ENCODE measurements around the gene MSLN. TPM values are rescaled to one million over a fixed set of nuclear protein-coding genes. Genes with fewer than 3 reads are reported as not detected.

Gene MSLN
- polyA plus RNA-seq, 1 of the 3 experiments (the other 2 are of a cell fraction): 0.02 TPM

DNA sequence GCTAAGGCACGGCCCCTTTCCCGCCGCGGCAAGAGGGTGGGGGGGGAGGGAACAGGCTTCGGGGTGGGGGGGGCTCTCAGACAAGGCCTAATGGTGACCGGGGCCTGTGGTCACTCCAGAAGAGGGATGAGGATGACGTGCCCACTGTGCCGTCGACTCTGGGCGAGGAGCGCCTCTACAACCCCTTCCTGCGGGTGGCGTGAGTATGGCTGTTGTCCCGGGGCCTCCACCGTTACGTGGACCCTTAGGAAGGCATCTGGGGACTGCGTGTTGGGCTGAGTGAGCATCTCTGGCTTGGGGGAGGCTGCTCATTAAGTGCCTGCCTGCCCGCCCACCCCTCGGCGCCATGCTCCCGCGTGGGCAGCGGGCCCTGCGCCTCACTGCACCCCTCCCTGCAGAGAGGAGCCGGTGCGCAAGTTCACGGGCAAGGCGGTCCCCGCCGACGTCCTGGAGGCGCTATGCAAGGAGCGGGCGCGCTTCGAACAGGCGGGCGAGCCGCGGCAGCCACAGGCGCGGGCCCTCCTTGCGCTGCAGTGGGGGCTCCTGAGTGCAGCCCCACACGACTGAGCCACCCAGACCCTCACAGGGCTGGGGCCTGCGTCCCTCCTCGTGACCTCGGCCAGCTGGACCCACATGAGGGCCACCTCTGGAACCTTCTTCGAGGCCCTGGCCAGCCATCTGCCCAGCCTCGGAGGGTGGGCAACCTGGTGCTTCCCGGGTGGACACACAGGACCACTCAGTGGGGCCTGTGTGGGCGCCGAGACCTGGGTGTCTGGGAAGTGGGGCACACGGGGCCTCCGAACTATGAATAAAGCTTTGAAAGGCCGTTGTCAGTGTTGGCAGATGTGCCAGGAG lies 31.4 kb upstream of the MSLN start:
- Histone ChIP-seq H3K4me3 (ENCODE audit: low read depth in 2 of 2, low read length in 1 of 2) (peak overlapping the region in 1 of 2 experiments; percentile 78; a peak in 2 of 4 replicates), H3K9me2 (no peaks in the 10 kb centered on the region), H3K4me1 (ENCODE audit: control insufficient read depth in 1 of 2, insufficient read depth in 2 of 2, low read depth in 1 of 2, low read length in 1 of 2) (peaks cover 0 to 14% of the 10 kb centered on the region in 2 experiments; a peak in 1 of 4 replicates), H3K4me2 (peak overlapping the region; percentile 99; the same call in 1 of the 2 replicates), H4K20me1 (ENCODE audit: insufficient read depth) (0 out of 2 replicates have a peak, but pooled peaks cover 2% of the 10 kb centered on the region), H3K9me3 (no peaks in the 10 kb centered on the region), H3K27me3 (ENCODE audit: insufficient read depth) (no peaks in the 10 kb centered on the region), H3K36me3 (replicated peaks in 1 of 2; ENCODE audit: control insufficient read depth in 1 of 2, insufficient read depth in 2 of 2, low read length in 1 of 2) (peaks cover 0 to 12% of the 10 kb centered on the region in 2 experiments), H3K27ac (ENCODE audit: low read depth in 2 of 2, low read length in 1 of 2) (peak overlapping the region in 1 of 2 experiments; percentile 89; a peak in 2 of 4 replicates), H3F3A (replicated peaks; ENCODE audit: insufficient read depth) (peaks cover 21% of the 10 kb centered on the region), H2AFZ (ENCODE audit: low read depth) (no peak overlapping the region), H3K79me2 (ENCODE audit: insufficient read depth) (no peaks in the 10 kb centered on the region), H3K9ac (no peak overlapping the region)
- POLR2A ChIA-PET: interaction anchor here (0.6 to 3.0 kb wide), 4 partner anchors 8 to 24 kb away, joined by 3 to 16 read pairs (median 4); partner anchors contain the start of gene METRN
- CTCF ChIA-PET: interaction anchor here (1.2 to 20.3 kb wide), 3 partner anchors 11 to 57 kb away, joined by 3 to 358 read pairs (median 33); partner anchors contain the start of genes ANTKMT, CIAO3, FBXL16 and METRN
- TF ChIP-seq EP300 (IDR thresholded peaks at IDR 0.05; ENCODE audit: borderline replicate concordance in 1 of 2, low read depth in 1 of 2, low read length in 1 of 2): no peak
- 0 out of 2 replicates have a peak, but pooled peaks have one; percentile 4 for TF ChIP-seq ZBTB33 (IDR thresholded peaks at IDR 0.05; ENCODE audit: borderline replicate concordance, low read depth)
- WGBS (ENCODE audit: low lambda C conversion rate): 82% methylated on average over 33 of the region's 55 CpGs
- peak; percentile 66 for DNase-seq

- peaks cover 13% of the 10 kb centered on the region for H3F3A ChIP-seq (replicated peaks; ENCODE audit: insufficient read depth)
- no peak overlapping the region for H3K27ac ChIP-seq (ENCODE audit: low read depth in 2 of 2, low read length in 1 of 2)
- H3K4me1 ChIP-seq (ENCODE audit: control insufficient read depth in 1 of 2, insufficient read depth in 2 of 2, low read depth in 1 of 2, low read length in 1 of 2): peaks cover 0 to 14% of the 10 kb centered on the region in 2 experiments; a peak in 1 of 4 replicates
- H2AFZ ChIP-seq (ENCODE audit: low read depth): no peak overlapping the region
- H3K36me3 ChIP-seq (replicated peaks in 1 of 2; ENCODE audit: control insufficient read depth in 1 of 2, insufficient read depth in 2 of 2, low read length in 1 of 2): peaks cover 0 to 18% of the 10 kb centered on the region in 2 experiments
- WGBS (ENCODE audit: low lambda C conversion rate): 90% methylated on average over 7 of the region's 37 CpGs
- DNase-seq: no peak
- H4K20me1 ChIP-seq (ENCODE audit: insufficient read depth): 0 out of 2 replicates have a peak, but pooled peaks cover 2% of the 10 kb centered on the region
- TF ChIP-seq MEF2A (IDR thresholded peaks at IDR 0.05; ENCODE audit: borderline replicate concordance, low read depth) (no peak), GATA2 (CRISPR knock-in tag; IDR thresholded peaks at IDR 0.05) (no peak), TEAD4 (IDR thresholded peaks at IDR 0.05; ENCODE audit: borderline replicate concordance, insufficient read depth) (no peak), POLR2AphosphoS5 (IDR thresholded peaks at IDR 0.05; ENCODE audit: low read depth, low read length) (no peak), EZH2phosphoT487 (IDR thresholded peaks at IDR 0.05; ENCODE audit: borderline replicate concordance, low read depth) (no peak), NFIC (IDR thresholded peaks at IDR 0.05; ENCODE audit: borderline replicate concordance) (no peak), TCF12 (IDR thresholded peaks at IDR 0.05) (no peak), GABPA (IDR thresholded peaks at IDR 0.05; ENCODE audit: low read depth) (no peak), ELF1 (IDR thresholded peaks at IDR 0.05) (no peak), JUND (IDR thresholded peaks at IDR 0.05) (no peak)
- TF ChIP-seq, protein P1, sequence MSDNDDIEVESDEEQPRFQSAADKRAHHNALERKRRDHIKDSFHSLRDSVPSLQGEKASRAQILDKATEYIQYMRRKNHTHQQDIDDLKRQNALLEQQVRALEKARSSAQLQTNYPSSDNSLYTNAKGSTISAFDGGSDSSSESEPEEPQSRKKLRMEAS (IDR thresholded peaks at IDR 0.05; ENCODE audit: low read depth): no peak
- ChIA-PET POLR2A (interaction anchor here (1.0 to 3.0 kb wide), 4 partner anchors 8 to 18 kb away, joined by 3 to 16 read pairs (median 3); no protein-coding TSS in a partner anchor), CTCF (interaction anchor here (5.2 to 20.3 kb wide), 2 partner anchors 10 to 17 kb away, joined by 33 to 358 read pairs; partner anchors contain the start of genes ANTKMT, CIAO3, FBXL16 and METRN)
- H3K9me2 ChIP-seq: no peaks in the 10 kb centered on the region
- no peak overlapping the region for H3K9ac ChIP-seq
- no peaks in the 10 kb centered on the region for H3K9me3 ChIP-seq
- no peaks in the 10 kb centered on the region for H3K79me2 ChIP-seq (ENCODE audit: insufficient read depth)
- no peak overlapping the region for H3K4me2 ChIP-seq
- no peaks in the 10 kb centered on the region for H3K27me3 ChIP-seq (ENCODE audit: insufficient read depth)
- H3K4me3 ChIP-seq (ENCODE audit: low read depth in 2 of 2, low read length in 1 of 2): no peak overlapping the region
These were observed 30.5 kb upstream of the MSLN start for GRCh38 chr16:729768-730665.
